Tibial artery (tissue), 4 donors: ENCODE data around the gene CYTH1.
A peak's percentile ranks its signal among the peaks of the same experiment; 100 is the strongest.

ENCODE experiments used
- DNase-seq, 2 donors: peaks; one replicate each; pipeline ENCODE4 v3.0.0-alpha.2; 2019
- H3K27ac ChIP-seq, 2 donors: fragments of 200-600 bp; sonication (generic) in 1 of 2; 1 replicate in 1 of 2; 2 replicates in 1 of 2; pipeline ENCODE4 v1.5.1; 2018 to 2019; ENCODE audit warnings: mild to moderate bottlenecking in 1 of 2
- H3K27me3 ChIP-seq, 2 donors: fragments of 200-600 bp; sonication (generic) in 1 of 2; one replicate each; pipeline versions ENCODE4 v1.5.1 to v1.6.0; 2016 to 2019
- H3K36me3 ChIP-seq, 3 donors: fragments of 200-600 bp; sonication (generic) in 2 of 3; one replicate each; pipeline ENCODE4 v1.5.1; 2016 to 2019; ENCODE audit warnings: mild to moderate bottlenecking in 2 of 3
- H3K4me1 ChIP-seq, 4 donors: fragments of 200-600 bp; sonication (generic) in 2 of 4; 1 replicate in 3 of 4; 2 replicates in 1 of 4; pipeline ENCODE4 v1.5.1; 2016 to 2019
- H3K4me3 ChIP-seq, 2 donors: fragments of 200-600 bp; sonication (generic) in 1 of 2; 1 replicate in 1 of 2; 2 replicates in 1 of 2; pipeline ENCODE4 v1.5.1; 2018 to 2019; ENCODE audit warnings: mild to moderate bottlenecking in 2 of 2
- H3K9me3 ChIP-seq, 3 donors: fragments of 200-600 bp; sonication (generic) in 1 of 3; one replicate each; pipeline ENCODE4 v1.5.1; 2016 to 2019
- intact Hi-C: fragments of 100-400 bp; cut with DNase I; formaldehyde crosslinking; loops from one replicate; pipeline ENCODE4 v1.15.0; 2023; ENCODE audit warnings: low total_unique reads
- TF ChIP-seq, protein P1 (sequence below), 2 experiments: fragments of 200-600 bp in 1 of 2; fragments of 450-650 bp in 1 of 2; IDR thresholded peaks; one replicate each; pipeline ENCODE4 v1.5.1; 2017 to 2019; ENCODE audit warnings: antibody characterized with exemption in 2 of 2, mild to moderate bottlenecking in 1 of 2, moderate library complexity in 1 of 2

The CYTH1 gene

GRCh38 chr17:78794864-78795640 is 13.0 kb upstream of the CYTH1 start:
- DNase-seq = no peak
- no peak overlapping the region for H3K27ac ChIP-seq
- TF ChIP-seq, protein P1, sequence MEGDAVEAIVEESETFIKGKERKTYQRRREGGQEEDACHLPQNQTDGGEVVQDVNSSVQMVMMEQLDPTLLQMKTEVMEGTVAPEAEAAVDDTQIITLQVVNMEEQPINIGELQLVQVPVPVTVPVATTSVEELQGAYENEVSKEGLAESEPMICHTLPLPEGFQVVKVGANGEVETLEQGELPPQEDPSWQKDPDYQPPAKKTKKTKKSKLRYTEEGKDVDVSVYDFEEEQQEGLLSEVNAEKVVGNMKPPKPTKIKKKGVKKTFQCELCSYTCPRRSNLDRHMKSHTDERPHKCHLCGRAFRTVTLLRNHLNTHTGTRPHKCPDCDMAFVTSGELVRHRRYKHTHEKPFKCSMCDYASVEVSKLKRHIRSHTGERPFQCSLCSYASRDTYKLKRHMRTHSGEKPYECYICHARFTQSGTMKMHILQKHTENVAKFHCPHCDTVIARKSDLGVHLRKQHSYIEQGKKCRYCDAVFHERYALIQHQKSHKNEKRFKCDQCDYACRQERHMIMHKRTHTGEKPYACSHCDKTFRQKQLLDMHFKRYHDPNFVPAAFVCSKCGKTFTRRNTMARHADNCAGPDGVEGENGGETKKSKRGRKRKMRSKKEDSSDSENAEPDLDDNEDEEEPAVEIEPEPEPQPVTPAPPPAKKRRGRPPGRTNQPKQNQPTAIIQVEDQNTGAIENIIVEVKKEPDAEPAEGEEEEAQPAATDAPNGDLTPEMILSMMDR (IDR thresholded peaks at IDR 0.05) = no peak
- intact Hi-C loops = no loop called here
- no peaks in the 10 kb centered on the region for H3K27me3 ChIP-seq
- H3K36me3 ChIP-seq = peaks cover 51 to 78% (median 61%) of the 10 kb centered on the region in 3 donors
- no peaks in the 10 kb centered on the region for H3K9me3 ChIP-seq
- no peak overlapping the region for H3K4me3 ChIP-seq
- peaks cover 0 to 20% (median 8%) of the 10 kb centered on the region in 4 donors for H3K4me1 ChIP-seq

DNA sequence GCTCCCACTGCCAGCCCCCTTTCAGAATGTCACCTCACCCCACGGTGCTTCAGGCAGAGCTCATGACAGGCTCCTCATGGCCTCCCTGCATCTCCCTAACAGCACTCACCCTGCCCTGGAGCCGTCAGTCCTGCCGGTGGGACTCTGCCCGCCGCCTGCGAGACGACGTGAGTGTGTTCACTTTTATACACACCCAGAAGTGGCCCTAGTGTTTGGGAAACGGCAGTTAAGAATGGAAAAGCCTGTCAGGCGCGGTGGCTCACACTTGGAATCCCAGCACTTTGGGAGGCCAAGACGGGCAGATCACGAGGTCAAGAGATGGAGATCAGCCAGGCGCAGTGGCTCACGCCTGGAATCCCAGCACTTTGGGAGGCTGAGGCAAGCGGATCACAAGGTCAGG is 12.3 kb upstream of the CYTH1 start:
- Histone ChIP-seq H3K9me3 (no peaks in the 10 kb centered on the region), H3K27ac (no peak overlapping the region), H3K27me3 (no peaks in the 10 kb centered on the region), H3K4me1 (peaks cover 0 to 27% (median 13%) of the 10 kb centered on the region in 4 donors), H3K36me3 (peaks cover 50 to 76% (median 59%) of the 10 kb centered on the region in 3 donors), H3K4me3 (no peak overlapping the region)
- no peak for DNase-seq
- TF ChIP-seq, protein P1 (IDR thresholded peaks at IDR 0.05) = no peak
- intact Hi-C loops = no loop called here

DNA sequence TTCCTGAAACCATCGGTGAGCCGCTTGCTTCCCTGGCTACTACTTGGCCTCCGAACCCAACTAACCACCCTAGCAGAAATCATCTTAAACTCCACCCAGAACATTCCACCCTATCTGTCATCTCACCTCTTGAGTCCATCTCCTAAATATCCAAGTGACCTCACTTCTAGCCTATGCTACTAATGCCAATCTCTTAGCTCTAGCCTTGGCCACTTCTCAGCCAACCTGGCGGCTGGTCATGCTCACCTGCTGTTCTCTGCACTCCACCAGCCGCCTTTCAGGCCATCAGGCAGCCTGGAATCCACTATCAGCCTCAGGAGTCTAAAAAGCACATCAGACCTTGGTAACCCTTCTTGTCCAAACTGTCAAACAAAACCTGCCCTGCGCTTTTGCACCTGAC is 11.9 kb upstream of the CYTH1 start:
- H3K9me3 ChIP-seq = no peaks in the 10 kb centered on the region
- H3K4me1 ChIP-seq = peaks cover 0 to 30% (median 14%) of the 10 kb centered on the region in 4 donors
- no peak overlapping the region for H3K4me3 ChIP-seq
- TF ChIP-seq, protein P1 (IDR thresholded peaks at IDR 0.05) = no peak
- no peak overlapping the region for H3K27ac ChIP-seq
- intact Hi-C loops = no loop called here
- peaks cover 46 to 71% (median 55%) of the 10 kb centered on the region in 3 donors for H3K36me3 ChIP-seq
- DNase-seq = no peak
- H3K27me3 ChIP-seq = no peaks in the 10 kb centered on the region

GRCh38 chr17:78793415-78793814 is 11.3 kb upstream of the CYTH1 start:
- H3K27ac ChIP-seq = no peak overlapping the region
- H3K36me3 ChIP-seq = peaks cover 40 to 69% (median 50%) of the 10 kb centered on the region in 3 donors
- no peaks in the 10 kb centered on the region for H3K27me3 ChIP-seq
- intact Hi-C loops = no loop called here
- H3K4me3 ChIP-seq = no peak overlapping the region
- peaks cover 0 to 30% (median 14%) of the 10 kb centered on the region in 4 donors for H3K4me1 ChIP-seq
- no peak for DNase-seq
- H3K9me3 ChIP-seq = no peaks in the 10 kb centered on the region
- TF ChIP-seq, protein P1 (IDR thresholded peaks at IDR 0.05) = no peak

DNA sequence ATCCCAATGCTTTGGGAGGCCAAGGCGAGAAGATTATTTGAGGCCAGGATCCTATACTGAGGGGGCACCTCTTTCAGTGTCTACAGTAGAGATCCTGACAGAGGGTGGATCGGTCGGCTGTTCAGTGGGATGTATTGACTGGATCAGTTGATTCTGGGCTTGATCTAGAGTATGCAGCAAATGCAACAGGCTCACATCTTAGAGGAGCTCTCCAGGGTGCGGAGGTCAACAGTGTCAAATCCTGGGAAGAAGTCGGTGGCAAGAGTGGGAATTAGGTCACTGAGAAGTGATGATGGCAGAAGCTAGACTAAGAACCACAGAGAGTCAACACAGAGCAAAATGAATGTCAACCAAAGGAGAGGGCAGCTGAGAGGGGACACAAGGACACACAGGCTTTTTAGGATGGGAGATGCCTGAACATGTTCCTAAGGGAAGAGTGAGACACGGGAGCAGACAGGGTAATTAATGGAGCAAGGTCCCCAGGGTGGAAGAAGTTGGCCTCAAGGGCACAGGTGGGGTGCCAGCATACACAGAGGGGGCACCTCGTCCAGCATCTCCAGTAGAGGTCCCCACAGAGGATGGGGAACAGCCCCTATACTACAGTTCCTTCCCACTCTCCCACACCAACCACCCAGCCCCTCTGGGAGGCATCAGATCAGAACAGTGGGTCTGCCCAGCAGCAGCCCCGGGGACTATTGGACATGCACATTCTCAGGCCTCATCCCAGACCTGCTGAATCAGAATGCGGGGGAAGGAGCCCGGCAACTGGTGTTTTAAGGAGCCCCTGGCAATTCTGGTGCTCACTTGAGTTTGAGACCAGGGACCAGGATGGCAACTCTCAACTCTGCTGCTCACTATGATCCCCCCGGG is 10.0 kb upstream of the CYTH1 start:
- Histone ChIP-seq H3K4me3 (no peak overlapping the region), H3K27me3 (no peaks in the 10 kb centered on the region), H3K27ac (peak overlapping the region in 1 of 2 donors; percentile 49), H3K36me3 (peaks cover 29 to 58% (median 36%) of the 10 kb centered on the region in 3 donors), H3K4me1 (peaks cover 0 to 30% (median 14%) of the 10 kb centered on the region in 4 donors), H3K9me3 (no peaks in the 10 kb centered on the region)
- TF ChIP-seq, protein P1 (IDR thresholded peaks at IDR 0.05) = no peak
- no peak for DNase-seq
- intact Hi-C loops = no loop called here
